ENCODE results near the gene RELN.
A peak's percentile ranks its signal among the peaks of the same experiment; 100 is the strongest.

The RELN gene

DNA sequence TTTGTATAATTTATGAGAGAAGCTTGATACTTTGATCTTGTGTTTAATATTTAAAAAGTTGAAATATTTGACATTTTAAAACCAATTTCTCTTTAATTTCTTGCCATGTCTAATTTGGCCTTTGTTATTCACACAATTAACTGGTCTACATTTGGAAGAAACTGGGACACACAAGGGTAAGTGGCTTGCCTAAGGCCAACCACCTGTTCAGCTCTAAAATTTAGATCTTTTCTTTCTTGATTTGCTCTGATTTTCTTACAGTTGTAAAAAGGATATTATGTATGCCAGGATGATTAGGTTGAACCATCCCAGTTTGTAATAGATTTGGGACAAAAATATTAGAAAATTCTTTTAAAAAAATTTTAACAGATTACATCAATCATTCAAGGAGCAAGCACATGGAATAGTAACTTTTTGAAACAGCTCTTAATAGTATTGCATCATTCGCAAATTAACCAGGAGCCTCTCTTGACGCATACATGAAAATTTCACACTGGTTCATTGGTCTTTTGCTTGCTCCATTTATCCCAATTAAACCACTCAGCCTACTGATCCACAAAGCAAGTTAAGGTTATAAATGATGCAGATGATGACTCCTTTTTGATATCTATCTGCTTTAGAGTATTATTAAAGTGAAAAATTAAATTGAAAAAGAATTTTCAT lies 321.0 kb downstream of the RELN start:
- DNase-seq, result no peak

DNA sequence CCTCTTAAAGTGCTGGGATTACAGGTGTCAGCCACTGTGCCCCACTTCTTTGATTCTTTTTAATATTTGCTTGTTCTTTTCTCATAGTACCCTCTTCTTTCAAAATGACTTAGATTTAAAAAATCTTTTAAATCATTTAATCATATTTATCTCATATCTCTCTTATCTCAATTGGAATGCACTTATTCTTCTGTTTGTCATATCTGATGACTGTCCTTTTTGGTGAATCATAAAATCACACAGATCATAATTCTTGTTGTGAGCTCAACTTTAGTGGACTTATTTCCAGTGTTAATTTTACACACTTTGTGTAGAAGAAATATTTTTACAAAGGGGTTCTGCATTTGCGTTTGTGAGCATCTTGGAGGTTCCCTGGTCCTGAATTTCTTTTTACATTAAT lies 323.1 kb downstream of the RELN start:
- DNase-seq, result no peak

DNA sequence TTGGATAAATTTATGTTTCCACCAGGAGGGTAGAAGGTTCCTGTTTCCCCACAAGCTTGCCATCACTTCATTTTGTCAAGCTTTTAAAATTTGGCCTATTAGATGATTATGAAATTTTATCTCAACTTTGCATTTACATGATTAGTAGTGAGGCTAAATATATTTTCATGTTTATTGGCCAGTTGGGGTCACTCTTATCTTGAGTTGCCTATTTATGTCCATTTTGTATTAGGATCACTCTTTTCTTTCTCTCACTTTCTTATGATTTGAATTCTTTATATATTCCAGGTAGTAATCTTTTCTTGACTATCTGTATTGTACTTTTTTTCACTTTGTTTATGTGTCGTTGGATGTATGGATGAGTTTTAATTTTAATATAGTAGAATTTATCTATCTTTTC lies 324.9 kb downstream of the RELN start:
- no peak for DNase-seq

DNA sequence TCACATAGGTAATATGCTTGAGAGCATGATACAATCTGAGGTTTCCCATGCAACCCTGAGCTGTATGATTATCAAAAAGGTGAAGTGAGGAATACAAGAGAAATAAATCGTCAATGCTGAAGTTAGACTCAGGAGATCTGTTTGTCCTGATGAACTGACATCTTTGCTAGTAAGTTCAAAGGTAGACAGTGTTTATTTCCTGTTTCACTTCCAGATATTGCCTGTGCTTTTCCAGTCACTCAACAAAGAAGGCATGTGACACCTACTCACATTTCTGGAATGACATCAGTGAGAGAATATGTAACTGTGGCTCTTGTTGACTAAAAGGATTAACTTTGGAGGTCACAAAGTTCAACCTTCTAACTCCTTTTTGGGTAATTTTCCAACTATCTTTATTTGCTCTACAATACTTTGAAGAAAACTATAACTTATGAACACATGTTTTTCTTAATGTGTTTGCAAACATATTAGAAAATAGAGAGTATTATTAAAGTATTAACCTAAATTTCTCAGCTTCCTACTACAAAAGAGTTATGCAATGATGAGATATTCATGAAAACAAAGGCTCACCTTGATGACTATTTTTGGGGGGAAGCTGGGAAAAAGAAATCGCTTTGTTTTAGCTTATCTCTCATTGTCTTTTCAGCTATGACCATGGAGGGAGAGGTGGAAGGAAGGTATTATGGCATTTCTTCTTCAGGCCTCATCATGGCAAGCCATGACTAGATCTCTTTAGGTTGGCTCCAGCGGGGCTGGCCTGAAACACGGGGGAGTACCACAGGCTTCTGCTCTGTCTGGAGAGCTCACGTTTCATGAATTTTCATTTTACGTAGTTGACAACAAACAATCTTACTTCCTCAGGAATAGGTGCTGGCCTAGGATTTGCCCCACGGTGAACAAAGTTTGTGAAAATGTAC lies 328.7 kb downstream of the RELN start:
- no peak for DNase-seq

DNA sequence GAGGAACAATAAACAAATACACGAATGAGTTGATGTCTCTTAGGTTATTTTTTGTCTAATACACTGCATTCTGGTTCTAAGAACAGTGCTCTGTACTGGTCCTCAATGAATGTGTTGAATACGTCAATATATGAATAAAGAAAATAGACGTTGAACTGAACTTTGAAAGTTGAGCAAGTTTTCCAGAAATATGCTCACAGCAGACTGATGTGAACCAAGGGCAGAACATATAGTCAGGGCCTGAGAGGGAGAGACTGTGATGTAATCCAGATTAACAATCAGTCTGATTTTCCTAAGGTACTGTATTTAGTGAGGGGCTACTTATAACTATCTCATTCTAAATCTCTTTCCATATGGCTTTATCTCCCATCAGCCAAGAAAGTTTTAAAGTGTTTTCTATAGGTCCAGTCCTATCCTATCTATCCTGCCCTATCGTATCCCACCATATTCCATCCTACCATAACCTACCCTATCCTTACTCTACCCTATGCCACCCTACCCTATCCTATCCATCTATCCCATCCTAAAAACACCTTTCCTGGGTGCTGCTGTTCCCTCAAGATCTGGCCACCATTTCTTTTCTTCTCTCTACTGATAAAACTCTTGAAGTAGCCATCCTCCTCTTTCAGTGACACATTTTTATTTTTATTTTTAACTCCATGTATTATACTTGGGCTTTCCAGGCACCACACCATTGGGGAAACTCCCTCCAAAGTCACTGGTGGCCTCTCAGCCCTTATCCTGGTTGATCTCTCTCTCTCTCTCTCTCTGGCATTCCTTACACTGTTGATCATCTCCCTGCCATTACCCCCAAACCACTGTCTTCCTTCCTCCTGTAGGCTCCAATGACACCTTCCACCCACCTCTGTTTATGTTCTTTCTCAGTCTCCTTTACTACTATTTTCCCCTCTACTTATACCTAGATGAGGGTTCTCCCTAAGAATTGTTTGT lies 331.1 kb downstream of the RELN start:
- DNase-seq, result no peak

DNA sequence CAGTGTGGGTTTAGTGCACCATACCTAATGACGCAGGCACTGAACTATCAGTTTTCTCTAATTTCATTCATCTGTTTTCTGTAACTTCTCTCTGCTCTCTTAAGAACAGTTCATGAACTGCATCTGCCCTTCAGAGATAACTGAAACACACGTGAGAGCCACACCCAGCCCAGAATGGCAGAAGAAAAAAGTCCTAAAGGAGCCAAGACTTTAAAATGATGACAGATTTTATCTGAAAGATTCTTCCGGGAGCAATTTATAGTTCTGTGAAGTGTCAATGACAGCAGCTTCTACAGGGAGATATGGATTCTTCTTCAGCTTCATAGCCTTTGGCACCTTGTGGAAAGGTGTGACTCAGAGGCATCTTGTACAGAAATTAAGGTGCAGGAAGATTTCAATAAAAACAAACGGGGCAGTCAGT lies 332.0 kb downstream of the RELN start:
- DNase-seq, result peak; percentile 18

DNA sequence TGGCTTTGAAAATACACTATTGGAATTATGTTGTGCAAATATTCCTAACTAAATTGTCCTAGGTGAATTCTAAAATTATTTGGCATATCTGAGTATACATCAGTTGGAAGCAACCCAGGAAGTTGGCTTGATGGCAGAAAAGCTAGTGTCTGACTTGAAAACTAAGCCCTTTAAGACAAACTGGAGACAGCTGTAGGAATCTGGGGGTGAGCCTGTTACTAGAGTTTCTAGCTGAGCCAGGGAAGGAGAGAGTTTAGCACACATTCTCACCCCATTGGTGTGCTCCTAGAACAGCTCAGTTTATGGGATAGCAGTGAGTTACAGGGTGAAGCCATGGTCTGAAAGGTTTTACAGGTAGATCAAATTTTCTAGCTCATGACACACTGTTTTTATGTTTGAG lies 333.2 kb downstream of the RELN start:
- no peak for DNase-seq

DNA sequence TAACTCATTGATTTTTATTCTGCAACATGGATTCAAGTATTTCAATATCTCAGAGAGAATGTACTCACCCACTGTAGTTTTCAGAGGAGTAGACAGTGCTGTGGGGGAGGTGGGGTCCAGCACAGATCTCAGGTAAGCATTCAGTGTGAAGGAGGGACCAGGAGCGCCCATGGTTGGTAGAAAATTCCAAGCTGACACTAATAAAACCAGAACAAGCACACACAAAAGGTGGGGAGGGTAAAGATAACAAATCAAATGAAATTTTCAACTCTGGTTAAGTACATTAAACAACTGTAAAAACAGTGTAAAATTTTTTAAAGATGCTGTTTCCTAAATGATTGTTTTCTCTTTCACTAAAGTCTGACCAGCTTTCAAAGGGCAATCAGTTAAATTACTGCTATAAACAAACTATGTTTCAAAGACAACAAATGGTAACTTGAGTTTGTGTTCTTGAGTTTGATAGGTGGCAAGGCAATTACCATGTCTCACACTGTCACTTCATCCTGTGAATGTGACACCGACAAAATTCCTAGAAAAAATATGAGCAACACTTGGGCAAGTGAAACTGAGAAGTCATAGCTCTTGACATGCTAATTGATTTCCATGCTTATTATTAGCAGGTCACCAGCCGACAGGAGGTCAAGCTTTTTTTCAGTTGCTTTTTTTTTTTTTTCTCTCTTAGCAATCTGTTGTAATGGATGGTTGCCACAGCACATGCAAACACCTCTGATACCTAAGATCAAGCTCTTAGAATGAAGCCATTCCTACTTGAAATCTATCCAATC lies 337.7 kb downstream of the RELN start:
- no peak for DNase-seq

DNA sequence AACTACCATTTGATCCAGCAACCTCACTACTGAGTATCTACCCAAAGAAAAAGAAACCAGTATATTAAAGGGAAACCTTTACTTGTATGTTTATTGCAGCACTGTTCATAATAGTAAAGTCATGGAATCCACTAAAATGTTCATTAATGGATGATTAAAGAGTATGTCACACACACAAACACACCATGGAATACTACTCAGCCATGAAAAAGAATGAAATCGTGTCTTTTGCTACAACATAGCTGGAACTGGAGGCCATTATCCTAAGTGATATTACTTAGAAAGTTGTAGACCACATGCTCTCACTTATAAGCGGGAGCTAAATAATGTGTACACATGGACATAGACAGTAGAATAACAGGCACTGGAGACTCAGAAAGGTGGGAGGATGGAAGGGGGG lies 340.4 kb downstream of the RELN start:
- DNase-seq, result no peak

DNA sequence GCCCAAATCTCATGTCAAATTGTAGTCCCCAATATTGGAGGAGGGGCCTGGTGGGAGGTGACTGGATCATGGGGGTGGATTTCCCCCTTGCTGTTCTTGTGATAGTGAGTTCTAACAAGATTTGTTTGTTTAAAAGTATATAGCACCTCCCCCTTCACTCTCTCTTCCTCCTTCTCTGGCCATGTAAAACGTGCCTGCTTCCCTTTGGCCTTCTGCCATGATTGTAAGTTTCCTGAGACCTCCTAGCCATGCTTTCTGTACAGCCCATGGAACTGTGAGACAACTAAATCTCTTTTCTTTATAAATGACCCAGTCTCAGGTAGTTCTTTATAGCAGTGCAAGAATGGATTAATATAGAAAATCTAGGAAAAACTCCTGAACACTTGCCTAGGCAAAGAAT lies 341.3 kb downstream of the RELN start:
- no peak for DNase-seq

DNA sequence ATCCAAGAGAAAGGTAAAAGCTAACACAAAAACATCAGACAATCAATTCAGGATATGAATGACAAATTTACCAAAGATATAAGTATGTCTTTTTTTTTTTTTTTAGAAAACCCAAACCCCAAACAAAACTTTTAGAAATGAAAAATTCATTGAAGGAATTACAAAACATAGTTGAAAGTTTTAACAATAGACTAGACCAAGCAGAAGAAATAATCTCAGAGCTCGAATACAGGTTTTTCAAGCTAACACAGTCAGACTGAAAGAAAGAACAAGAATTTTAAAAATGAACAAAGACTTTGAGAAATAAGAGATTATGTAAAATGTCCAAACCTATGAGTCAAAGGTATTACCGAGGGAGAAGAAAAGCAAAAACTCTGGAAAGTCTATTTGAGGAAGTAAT lies 345.1 kb downstream of the RELN start:
- DNase-seq, result no peak

DNA sequence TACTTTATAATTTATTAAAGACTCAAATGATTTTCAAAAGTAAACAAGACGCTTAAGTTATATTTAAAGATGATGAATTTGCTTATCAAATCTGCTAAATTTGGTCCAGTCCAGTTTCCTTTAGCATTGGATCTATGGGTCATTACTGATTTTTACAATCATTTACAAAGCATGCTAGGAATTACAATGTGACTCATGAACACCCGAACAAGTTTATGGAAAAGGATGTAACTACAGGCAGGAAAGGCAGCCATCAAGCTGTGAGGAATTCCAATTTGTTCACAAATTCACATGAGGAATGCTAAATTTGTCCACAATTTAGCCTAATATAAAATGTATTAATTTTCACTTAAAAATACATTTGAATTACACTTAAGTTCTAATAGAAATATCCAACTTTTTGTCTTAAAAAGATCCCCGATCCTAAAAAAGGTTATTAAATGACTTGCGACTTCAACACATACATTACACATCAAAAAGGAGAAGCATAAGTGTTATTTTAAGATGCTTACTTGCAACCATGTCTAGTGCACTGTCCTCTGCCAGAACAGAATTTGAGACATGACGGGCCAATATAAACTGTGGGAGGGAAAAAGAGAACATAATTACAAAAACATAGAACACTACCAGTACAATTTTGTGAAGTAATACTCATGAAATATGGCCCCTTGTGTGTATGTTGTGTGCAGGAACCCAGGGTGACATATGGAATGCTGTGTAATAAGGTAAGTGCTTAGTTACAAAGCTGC lies 349.3 kb downstream of the RELN start:
- no peak for DNase-seq

DNA sequence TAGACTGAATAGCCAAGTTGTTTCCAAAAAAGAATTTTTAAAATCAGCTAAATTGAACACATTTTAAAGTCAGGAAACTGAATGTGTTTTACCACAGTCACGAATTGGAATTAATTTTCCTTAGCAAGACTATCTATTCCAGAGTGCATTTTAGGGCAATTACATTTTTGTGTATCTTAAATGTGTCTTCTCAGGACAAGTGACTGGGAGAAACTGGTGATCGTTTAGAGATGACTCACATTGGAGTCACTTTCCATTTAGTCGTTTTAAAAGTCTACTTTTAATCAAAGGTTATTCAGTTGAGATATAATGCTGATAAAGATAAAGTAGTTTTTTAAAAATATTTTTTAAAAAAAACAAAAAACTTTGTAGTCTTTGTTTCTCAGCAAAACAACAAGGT lies 351.7 kb downstream of the RELN start:
- no peak for DNase-seq

DNA sequence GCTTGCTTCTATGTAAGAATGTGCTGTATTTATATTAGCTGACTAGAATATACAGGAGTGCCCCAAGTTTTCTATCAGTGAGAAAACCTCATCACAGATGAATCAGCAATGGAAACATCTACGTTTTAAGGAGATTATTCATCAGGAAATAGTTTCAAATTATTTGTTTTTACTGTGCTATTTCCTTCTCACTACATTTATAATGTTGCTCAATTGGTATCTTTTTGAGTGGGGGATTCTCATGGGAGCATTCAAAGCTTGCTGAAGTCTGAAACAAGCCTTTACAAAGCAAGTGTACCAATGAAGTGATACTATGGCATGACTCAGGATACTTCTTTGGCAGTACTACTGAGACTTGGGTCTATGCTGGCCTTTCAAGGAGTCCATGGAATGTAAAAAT lies 352.4 kb downstream of the RELN start:
- DNase-seq, result no peak

DNA sequence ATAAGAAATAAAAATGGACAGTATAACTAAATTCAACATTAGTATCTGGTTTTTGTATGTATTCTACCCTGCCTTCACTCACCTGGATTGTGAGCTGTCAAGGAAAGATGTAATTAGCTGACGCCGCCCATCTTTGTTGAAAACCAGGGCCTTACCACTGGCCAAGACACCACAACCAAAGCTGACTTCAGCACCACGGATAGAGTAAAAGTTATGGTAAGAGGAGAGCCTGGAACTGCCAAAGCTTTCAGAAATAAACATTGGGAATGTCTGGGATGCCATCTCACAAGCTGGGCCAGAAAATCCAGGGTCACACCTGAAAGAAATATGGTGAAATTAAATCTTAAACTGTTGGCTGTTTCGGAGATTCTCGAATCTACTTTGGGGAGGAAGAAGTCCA lies 353.3 kb downstream of the RELN start:
- DNase-seq, result peak; percentile 1

DNA sequence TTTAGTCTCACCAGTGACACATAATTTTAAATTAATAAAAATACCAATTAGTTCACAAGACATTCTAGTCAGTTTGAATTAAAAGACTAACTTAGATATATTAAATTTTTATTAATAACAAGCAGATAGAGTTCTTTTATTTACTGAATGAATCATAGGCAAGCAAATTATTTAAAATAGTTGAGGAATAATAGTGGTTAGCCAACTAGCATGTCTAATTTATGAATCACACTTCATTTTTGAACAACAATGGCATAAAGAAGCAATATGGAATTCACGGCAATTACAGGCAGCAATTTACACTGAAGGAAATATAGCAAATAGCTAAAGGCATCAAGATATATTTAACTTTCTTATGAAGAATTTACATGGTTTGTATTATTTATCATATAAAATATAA lies 356.5 kb downstream of the RELN start:
- no peak for DNase-seq

DNA sequence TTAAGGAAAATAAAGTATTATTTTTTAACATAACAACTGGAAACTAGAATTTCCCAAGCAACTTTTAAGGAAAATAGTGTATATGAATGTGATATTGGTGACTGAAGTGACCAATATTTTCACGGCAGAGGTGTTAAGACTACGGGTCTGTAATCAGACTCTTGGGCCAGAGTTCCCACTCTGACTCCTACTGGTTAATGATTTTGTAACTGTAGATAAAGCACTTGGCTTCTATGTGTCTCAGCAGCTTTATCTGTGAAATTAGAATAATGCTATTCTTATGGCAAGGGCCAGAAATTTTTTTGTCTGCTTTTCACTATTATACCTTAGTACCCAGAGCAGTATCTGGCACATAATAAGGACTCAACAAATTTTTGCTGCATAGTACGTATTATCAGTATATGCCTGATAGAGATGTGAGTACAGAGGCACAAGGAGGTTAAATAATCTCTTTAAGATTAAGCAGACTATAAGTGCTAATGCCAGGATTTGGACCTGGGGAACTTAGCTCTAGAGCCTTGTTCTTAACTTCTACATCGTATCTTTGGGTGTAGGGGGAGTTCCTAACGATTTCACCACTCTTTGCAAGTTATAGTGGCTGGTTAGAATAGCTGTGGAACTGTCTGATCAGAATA lies 357.3 kb downstream of the RELN start:
- no peak for DNase-seq

DNA sequence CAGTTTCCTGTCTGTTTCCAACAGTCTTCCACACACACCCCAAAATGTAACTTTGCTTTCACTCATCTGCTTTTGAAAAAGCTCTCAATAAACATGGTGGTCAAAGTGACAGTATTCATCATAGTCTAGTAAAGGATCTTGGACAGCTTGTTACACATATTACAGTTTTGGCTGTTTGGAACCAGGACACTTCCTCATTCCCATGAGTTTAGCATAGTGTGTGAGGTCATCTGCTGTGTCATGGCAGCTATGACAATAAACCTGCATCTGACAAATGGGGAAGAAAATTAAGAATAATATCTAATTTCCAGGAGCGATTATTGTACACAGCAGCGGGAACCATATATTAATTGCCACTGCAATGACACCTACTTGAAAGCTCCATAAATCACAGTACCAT lies 359.1 kb downstream of the RELN start:
- DNase-seq, result peak; percentile 5

DNA sequence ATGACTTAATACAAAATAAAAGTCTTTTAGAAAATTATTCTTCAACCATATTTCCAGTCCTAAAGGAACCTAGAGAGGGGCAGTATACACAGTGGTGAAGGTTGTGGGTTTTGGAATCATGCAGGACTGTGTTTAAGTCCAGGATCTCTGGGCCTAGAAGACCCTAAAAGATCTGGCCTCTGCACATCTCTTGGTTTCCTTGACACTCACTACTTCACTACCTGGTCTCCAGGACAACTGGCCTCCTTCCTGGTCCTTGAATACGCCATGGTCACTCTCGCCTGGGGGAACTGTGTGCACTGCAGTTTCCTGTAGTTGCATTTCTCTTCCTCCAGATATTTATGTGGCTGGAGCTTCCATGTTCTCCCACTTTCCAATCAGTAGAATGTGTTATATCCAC lies 360.7 kb downstream of the RELN start:
- no peak for DNase-seq

DNA sequence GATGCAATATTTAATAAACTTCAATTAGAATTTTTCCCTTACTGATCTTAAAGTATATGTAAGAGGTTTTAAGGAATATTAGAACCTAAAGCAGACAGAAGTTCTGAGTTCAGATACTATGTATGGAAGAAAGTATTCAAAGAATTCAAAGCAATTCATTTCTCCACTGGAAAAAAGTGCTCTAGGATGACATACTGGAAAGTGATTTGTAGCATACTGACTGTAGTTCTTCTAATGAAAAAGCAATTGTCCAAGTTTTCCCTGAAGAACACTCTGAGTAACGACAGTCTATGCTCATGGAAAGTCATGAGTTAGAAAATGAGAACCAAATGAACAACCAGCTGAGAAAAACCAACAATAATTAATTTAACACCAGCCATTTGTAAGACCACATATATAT lies 362.7 kb downstream of the RELN start:
- DNase-seq, result no peak

DNA sequence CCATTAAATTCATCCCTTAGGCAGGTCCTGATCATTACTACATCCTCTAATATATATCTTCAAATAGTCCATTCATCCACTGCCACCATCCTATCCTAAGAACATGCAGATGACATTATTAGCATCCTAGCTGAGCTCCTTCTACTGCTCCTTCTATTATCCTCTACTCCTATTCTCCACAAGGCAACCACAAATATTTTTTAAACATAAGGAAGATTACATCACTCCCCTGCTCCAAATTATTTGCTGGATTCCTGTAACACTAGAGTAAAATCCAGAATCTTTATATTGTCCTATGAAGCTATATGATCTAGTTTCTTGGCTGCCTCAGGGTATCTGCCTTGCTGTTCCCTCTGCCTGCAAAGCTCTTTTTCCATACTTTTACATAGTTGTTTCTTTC lies 367.2 kb downstream of the RELN start:
- no peak for DNase-seq

Measured in hematopoietic multipotent progenitor cell treated with erythropoietin and hydrocortisone succinate and interleukin-3 and kit ligand, for 4 days (in vitro differentiated cells).